ENCODE results near the gene ZBTB5.

DNA sequence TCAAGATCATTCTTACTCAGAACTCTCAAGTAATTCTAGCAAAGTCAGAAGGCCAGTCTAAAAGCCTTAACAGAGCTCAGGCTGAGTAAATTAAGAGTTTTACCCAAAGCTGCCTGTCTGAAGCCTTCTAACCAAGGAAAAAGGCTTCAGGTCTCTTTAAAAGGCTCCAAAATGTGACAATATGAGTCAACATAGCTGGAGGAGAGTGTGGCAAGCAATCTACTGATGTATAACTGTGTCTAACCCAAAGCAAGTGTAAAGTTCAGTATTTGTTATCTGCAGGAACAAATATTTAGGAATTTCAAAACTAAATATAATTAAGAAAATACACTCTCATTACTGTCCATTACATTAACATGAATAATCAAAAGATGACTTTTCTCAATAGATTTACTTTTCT lies 11.0 kb downstream of the ZBTB5 start:
- TF ChIP-seq, protein P1, sequence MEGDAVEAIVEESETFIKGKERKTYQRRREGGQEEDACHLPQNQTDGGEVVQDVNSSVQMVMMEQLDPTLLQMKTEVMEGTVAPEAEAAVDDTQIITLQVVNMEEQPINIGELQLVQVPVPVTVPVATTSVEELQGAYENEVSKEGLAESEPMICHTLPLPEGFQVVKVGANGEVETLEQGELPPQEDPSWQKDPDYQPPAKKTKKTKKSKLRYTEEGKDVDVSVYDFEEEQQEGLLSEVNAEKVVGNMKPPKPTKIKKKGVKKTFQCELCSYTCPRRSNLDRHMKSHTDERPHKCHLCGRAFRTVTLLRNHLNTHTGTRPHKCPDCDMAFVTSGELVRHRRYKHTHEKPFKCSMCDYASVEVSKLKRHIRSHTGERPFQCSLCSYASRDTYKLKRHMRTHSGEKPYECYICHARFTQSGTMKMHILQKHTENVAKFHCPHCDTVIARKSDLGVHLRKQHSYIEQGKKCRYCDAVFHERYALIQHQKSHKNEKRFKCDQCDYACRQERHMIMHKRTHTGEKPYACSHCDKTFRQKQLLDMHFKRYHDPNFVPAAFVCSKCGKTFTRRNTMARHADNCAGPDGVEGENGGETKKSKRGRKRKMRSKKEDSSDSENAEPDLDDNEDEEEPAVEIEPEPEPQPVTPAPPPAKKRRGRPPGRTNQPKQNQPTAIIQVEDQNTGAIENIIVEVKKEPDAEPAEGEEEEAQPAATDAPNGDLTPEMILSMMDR (IDR thresholded peaks at IDR 0.05; ENCODE audit: low read depth, low read length, missing input control), result no peak
- TF ChIP-seq, protein P2, sequence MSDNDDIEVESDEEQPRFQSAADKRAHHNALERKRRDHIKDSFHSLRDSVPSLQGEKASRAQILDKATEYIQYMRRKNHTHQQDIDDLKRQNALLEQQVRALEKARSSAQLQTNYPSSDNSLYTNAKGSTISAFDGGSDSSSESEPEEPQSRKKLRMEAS (IDR thresholded peaks at IDR 0.05), result no peak
- TF ChIP-seq EGR1 (IDR thresholded peaks at IDR 0.05; ENCODE audit: low read depth in 2 of 2), result no peak
- no peak for TF ChIP-seq TAF1 (conservative IDR thresholded peaks at IDR 0.05)

Data from liver (tissue), 3 donors.